ENCODE measurements around the gene OGG1.

Gene OGG1

DNA sequence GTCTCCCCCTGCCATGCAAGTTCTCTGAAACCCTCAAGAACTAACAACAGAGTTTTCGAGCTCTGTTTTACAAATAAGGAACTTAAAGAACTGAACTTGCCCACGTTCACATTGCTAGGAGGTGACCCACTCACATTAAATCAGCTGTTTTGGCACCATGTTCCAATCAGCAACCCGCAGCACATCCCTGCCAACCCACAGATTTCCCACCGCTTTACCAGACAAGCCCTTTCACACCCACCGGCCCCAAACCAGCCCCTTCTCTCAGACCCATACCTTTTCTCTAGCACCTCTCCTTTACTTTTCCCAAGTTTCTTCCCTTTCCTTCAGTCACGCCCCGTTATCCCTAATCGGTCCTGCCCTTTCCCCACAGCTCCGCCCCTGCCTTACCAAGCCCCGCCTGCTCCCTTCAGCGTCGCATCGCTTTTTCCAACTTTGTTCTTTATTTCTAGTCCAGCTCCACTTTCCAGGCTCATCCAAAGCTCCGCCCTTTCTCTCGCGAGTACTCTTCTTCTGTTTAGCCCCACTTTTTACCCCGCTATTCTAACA, 19.0 kb upstream of the OGG1 start:
- no peaks in the 10 kb centered on the region for H3K9me3 ChIP-seq (ENCODE audit: low read length)
- H3K4me1 ChIP-seq (ENCODE audit: insufficient read depth, low read length), result peaks cover 22% of the 10 kb centered on the region
- no peaks in the 10 kb centered on the region for H3K27me3 ChIP-seq (ENCODE audit: control insufficient read depth in 1 of 2, insufficient read depth in 2 of 2, low read length in 2 of 2)
- peaks cover 11% of the 10 kb centered on the region for H3K36me3 ChIP-seq (ENCODE audit: insufficient read depth, low read length)
- peak overlapping the region; percentile 55 for H3K27ac ChIP-seq (ENCODE audit: low read depth, low read length)
- peak overlapping the region; percentile 62 to 68 for H3K4me3 ChIP-seq (ENCODE audit: low read depth in 1 of 2, low read length in 2 of 2)
- peak overlapping the region; percentile 42 for H3K9ac ChIP-seq (ENCODE audit: low read length)

DNA sequence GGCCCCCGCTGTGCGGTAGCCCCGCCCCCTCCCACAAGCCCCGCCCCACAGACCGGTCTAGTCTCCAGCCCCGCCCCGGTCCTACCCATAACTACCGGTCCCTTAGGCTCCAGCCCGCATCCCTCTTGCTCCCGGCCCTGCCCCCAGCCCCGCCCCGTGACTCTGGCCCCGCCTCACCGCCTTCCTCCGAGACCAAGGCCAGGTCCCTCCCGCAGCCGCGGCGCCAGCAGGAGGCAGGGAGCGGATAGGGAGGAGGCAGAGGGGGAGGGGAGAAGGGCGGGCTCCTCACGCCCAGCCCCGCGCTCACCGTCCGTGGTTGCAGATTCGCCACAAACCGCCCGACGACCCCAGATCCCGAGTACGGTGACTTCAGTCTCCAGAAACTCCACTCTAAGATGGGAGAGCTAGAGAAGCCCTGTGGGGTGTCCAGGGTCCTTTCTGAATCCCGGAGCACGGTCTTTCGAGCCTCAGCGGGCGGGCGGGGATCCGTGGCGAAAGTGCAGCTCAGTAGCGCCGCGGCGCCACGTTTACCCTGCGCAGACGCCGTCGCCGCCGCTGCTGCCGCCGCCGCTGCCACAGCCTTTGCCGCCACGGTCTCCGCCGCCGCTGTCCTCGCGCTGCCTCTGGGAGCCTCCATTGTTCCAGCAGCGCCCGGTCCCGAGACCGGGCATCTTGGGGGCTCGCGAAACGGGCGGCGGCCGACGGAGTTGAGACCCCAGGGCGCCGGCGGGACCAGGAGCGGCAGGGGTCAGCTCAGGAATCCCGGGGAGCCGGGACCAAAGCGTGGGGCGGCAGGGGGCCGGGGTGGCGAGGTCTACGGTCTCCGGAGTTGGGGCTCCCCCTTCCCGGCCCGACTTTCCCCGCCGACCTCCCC, 18.3 kb upstream of the OGG1 start, which contains the start of gene BRPF1:
Gene BRPF1, plus strand, starts transcription at position 530 of the 874 bp plus-strand sequence. CDS start 2,406 bp downstream, outside the sequence.
- Histone ChIP-seq H3K4me1 (ENCODE audit: insufficient read depth, low read length) (peaks cover 22% of the 10 kb centered on the region), H3K9me3 (ENCODE audit: low read length) (no peaks in the 10 kb centered on the region), H3K27me3 (ENCODE audit: control insufficient read depth in 1 of 2, insufficient read depth in 2 of 2, low read length in 2 of 2) (no peaks in the 10 kb centered on the region), H3K36me3 (ENCODE audit: insufficient read depth, low read length) (peaks cover 11% of the 10 kb centered on the region), H3K27ac (ENCODE audit: low read depth, low read length) (peak within 1 kb of the TSS; percentile 87), H3K9ac (ENCODE audit: low read length) (peak within 1 kb of the TSS; percentile 50), H3K4me3 (ENCODE audit: low read depth in 1 of 2, low read length in 2 of 2) (peak within 1 kb of the TSS; percentile 62 to 85)

DNA sequence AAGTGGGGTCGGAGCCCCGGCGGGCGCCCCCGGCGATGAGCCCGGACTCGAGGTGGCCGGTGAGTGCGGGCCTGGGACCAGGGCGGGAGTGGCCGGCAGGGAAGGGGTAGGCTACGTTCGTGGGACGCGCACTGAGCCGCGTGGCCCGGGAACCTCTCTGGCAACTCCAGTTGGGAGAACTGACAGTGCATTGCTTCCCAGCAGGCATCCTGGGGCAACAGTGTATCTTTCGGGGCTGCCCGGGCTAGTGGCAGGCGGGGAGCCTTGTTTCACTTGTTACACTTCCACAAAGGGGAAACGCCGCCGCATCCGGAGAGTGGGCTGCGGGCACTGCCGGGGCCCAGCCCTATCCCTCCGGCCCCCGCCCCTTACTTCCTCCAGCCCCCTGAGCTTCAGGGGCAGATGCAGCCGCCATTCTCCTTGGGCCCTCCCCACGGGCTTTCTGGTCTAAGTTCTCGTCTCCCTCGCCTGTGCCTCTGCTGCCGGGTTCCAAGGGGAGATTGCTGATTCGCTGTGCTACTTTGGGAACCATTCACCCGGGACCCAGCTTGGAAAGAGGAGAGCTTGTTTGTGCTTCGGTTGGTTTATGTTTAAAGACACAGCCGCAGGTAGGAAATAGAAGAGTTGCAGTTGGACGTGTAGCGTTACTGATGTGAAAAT, 17.5 kb upstream of the OGG1 start:
- peak overlapping the region; percentile 61 to 85 for H3K4me3 ChIP-seq (ENCODE audit: low read depth in 1 of 2, low read length in 2 of 2)
- no peaks in the 10 kb centered on the region for H3K9me3 ChIP-seq (ENCODE audit: low read length)
- H3K27me3 ChIP-seq (ENCODE audit: control insufficient read depth in 1 of 2, insufficient read depth in 2 of 2, low read length in 2 of 2), result no peaks in the 10 kb centered on the region
- H3K36me3 ChIP-seq (ENCODE audit: insufficient read depth, low read length), result peaks cover 15% of the 10 kb centered on the region
- H3K27ac ChIP-seq (ENCODE audit: low read depth, low read length), result peak overlapping the region; percentile 87
- peaks cover 22% of the 10 kb centered on the region for H3K4me1 ChIP-seq (ENCODE audit: insufficient read depth, low read length)
- H3K9ac ChIP-seq (ENCODE audit: low read length), result peak overlapping the region; percentile 50

DNA sequence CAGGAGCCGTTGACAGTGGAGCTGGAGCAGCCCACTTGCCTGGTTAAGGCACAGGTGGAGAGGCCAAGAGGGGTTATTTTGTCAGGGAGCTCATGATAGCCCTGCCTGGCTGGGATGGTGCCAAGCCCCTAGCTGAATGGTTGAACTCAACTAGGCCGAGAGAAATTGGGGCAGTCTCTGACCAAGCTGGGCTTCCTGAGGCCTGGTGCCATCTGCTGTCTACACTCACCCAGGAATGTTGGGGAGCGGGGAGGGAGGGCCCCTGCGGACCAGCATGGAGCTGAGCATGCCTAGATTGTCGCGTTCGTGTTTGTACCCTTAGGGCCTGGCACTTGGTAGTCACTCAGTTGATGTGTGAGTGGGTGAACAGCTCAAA, 17.0 kb upstream of the OGG1 start:
- Histone ChIP-seq H3K27ac (ENCODE audit: low read depth, low read length) (peak overlapping the region; percentile 87), H3K27me3 (ENCODE audit: control insufficient read depth in 1 of 2, insufficient read depth in 2 of 2, low read length in 2 of 2) (no peaks in the 10 kb centered on the region), H3K36me3 (ENCODE audit: insufficient read depth, low read length) (peaks cover 20% of the 10 kb centered on the region), H3K4me3 (ENCODE audit: low read depth in 1 of 2, low read length in 2 of 2) (peak overlapping the region; percentile 61 to 85), H3K9me3 (ENCODE audit: low read length) (no peaks in the 10 kb centered on the region), H3K9ac (ENCODE audit: low read length) (peak overlapping the region; percentile 50), H3K4me1 (ENCODE audit: insufficient read depth, low read length) (peaks cover 22% of the 10 kb centered on the region)

DNA sequence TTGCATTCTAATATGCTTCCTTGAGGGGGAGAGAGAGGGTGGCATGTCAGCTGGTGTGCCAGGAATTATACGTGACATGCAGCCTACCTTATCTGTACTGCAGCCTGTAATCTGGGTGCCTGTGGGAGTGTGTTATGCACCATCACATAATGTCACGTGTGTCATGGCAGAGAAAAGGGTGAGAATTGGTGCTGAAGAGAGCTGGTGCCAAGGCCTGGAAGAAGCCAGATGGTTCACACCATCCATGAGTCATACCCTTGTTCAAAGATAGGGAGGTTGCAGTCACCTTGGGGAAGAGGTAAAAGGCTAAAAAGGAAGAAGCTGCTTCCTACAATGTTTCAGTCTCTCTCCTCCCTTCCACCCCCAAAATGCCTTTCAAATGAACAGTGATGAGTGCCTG, 12.9 kb upstream of the OGG1 start:
- H3K4me1 ChIP-seq (ENCODE audit: insufficient read depth, low read length), result peaks cover 16% of the 10 kb centered on the region
- no peaks in the 10 kb centered on the region for H3K27me3 ChIP-seq (ENCODE audit: control insufficient read depth in 1 of 2, insufficient read depth in 2 of 2, low read length in 2 of 2)
- H3K4me3 ChIP-seq (ENCODE audit: low read depth in 1 of 2, low read length in 2 of 2), result no peak overlapping the region
- no peaks in the 10 kb centered on the region for H3K9me3 ChIP-seq (ENCODE audit: low read length)
- no peak overlapping the region for H3K9ac ChIP-seq (ENCODE audit: low read length)
- no peak overlapping the region for H3K27ac ChIP-seq (ENCODE audit: low read depth, low read length)
- peaks cover 61% of the 10 kb centered on the region for H3K36me3 ChIP-seq (ENCODE audit: insufficient read depth, low read length)

DNA sequence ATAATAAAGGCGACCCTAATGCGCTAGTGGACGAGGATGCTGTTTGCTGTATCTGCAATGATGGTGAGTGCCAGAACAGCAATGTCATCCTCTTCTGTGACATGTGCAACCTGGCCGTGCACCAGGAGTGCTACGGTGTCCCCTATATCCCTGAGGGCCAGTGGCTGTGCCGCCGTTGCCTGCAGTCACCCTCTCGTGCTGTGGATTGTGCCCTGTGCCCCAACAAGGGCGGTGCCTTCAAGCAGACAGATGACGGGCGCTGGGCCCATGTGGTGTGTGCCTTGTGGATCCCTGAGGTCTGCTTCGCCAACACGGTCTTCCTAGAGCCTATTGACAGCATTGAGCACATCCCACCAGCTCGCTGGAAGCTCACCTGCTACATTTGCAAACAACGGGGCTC, 10.6 kb upstream of the OGG1 start:
- Histone ChIP-seq H3K36me3 (ENCODE audit: insufficient read depth, low read length) (peaks cover 80% of the 10 kb centered on the region), H3K9ac (ENCODE audit: low read length) (no peak overlapping the region), H3K4me3 (ENCODE audit: low read depth in 1 of 2, low read length in 2 of 2) (no peak overlapping the region), H3K4me1 (ENCODE audit: insufficient read depth, low read length) (no peaks in the 10 kb centered on the region), H3K9me3 (ENCODE audit: low read length) (no peaks in the 10 kb centered on the region), H3K27ac (ENCODE audit: low read depth, low read length) (no peak overlapping the region), H3K27me3 (ENCODE audit: control insufficient read depth in 1 of 2, insufficient read depth in 2 of 2, low read length in 2 of 2) (no peaks in the 10 kb centered on the region)

DNA sequence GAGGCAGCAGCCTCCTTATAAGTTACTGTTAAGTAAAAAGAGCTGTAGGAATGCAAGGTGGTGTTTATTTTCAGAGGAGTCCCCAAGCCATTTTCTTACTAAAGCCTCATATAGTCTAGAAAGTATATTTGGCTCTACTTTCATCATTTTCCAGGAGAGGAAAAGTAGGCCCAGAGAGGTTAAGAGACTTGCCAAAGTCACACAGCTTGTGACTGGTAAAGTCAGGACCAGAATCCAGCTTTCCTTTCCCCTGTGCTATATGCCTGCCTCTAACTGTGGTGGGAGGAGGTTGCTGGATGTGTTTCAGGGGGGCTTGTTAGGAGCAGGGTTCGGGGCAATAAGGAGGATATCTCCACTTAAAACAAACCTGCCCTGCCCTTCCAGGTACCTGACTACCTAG, 7.2 kb upstream of the OGG1 start:
- Histone ChIP-seq H3K9me3 (ENCODE audit: low read length) (no peaks in the 10 kb centered on the region), H3K9ac (ENCODE audit: low read length) (no peak overlapping the region), H3K4me3 (ENCODE audit: low read depth in 1 of 2, low read length in 2 of 2) (no peak overlapping the region), H3K27me3 (ENCODE audit: control insufficient read depth in 1 of 2, insufficient read depth in 2 of 2, low read length in 2 of 2) (no peaks in the 10 kb centered on the region), H3K4me1 (ENCODE audit: insufficient read depth, low read length) (no peaks in the 10 kb centered on the region), H3K27ac (ENCODE audit: low read depth, low read length) (no peak overlapping the region), H3K36me3 (ENCODE audit: insufficient read depth, low read length) (peaks cover 100% of the 10 kb centered on the region)

DNA sequence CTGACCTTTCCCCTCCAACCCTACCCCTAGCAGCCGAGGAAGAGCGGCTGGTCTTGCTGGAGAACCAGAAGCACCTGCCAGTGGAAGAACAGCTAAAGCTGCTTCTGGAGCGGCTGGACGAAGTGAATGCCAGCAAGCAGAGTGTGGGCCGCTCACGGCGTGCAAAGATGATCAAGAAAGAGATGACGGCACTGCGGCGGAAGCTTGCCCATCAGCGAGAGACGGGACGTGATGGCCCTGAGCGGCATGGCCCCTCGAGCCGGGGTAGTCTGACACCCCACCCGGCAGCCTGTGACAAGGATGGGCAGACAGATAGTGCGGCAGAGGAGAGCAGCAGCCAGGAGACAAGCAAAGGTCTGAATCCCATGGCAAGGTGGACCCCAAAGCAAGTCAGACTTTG, 6.2 kb upstream of the OGG1 start:
- H3K27me3 ChIP-seq (ENCODE audit: control insufficient read depth in 1 of 2, insufficient read depth in 2 of 2, low read length in 2 of 2), result no peaks in the 10 kb centered on the region
- H3K4me3 ChIP-seq (ENCODE audit: low read depth in 1 of 2, low read length in 2 of 2), result no peak overlapping the region
- peaks cover 2% of the 10 kb centered on the region for H3K4me1 ChIP-seq (ENCODE audit: insufficient read depth, low read length)
- H3K9ac ChIP-seq (ENCODE audit: low read length), result no peak overlapping the region
- no peaks in the 10 kb centered on the region for H3K9me3 ChIP-seq (ENCODE audit: low read length)
- H3K36me3 ChIP-seq (ENCODE audit: insufficient read depth, low read length), result peaks cover 95% of the 10 kb centered on the region
- H3K27ac ChIP-seq (ENCODE audit: low read depth, low read length), result no peak overlapping the region

DNA sequence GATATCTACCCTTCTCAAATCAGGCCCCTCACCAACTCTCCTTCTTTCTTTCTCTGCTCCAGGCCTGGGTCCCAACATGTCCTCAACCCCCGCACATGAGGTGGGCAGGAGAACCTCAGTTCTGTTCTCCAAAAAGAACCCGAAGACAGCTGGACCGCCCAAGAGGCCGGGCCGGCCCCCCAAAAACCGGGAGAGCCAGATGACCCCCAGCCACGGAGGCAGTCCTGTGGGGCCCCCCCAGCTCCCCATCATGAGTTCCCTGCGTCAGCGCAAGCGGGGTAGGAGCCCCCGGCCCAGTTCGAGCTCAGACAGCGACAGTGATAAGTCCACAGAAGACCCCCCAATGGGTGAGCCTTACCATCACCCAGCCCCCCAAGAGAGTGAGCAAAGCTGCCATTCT, 5.6 kb upstream of the OGG1 start:
- Histone ChIP-seq H3K27me3 (ENCODE audit: control insufficient read depth in 1 of 2, insufficient read depth in 2 of 2, low read length in 2 of 2) (no peaks in the 10 kb centered on the region), H3K36me3 (ENCODE audit: insufficient read depth, low read length) (peaks cover 89% of the 10 kb centered on the region)

DNA sequence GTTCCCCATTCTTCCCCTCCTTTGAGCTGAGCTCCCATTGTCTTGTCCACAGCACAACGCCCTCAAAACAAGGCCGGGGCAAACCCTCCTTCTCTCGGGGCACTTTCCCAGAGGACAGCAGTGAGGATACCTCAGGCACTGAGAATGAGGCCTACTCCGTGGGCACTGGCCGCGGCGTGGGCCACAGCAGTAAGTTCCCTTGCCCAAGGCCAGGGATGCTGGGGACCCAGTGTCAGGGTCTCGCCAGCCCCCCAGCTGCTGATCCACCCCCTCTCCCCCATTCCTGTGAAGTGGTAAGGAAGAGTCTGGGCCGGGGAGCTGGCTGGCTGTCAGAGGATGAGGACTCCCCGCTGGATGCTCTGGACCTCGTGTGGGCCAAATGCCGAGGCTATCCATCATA, 4.2 kb upstream of the OGG1 start:
- no peak overlapping the region for H3K4me3 ChIP-seq (ENCODE audit: low read depth in 1 of 2, low read length in 2 of 2)
- peaks cover 14% of the 10 kb centered on the region for H3K4me1 ChIP-seq (ENCODE audit: insufficient read depth, low read length)
- H3K27me3 ChIP-seq (ENCODE audit: control insufficient read depth in 1 of 2, insufficient read depth in 2 of 2, low read length in 2 of 2), result no peaks in the 10 kb centered on the region
- H3K27ac ChIP-seq (ENCODE audit: low read depth, low read length), result no peak overlapping the region
- no peak overlapping the region for H3K9ac ChIP-seq (ENCODE audit: low read length)
- no peaks in the 10 kb centered on the region for H3K9me3 ChIP-seq (ENCODE audit: low read length)
- H3K36me3 ChIP-seq (ENCODE audit: insufficient read depth, low read length), result peaks cover 76% of the 10 kb centered on the region

More for the DNA sequence above, 5.6 kb upstream of the OGG1 start:
- H3K9ac ChIP-seq (ENCODE audit: low read length), result no peak overlapping the region
- H3K9me3 ChIP-seq (ENCODE audit: low read length), result no peaks in the 10 kb centered on the region
- no peak overlapping the region for H3K27ac ChIP-seq (ENCODE audit: low read depth, low read length)
- peaks cover 8% of the 10 kb centered on the region for H3K4me1 ChIP-seq (ENCODE audit: insufficient read depth, low read length)
- H3K4me3 ChIP-seq (ENCODE audit: low read depth in 1 of 2, low read length in 2 of 2), result no peak overlapping the region

DNA sequence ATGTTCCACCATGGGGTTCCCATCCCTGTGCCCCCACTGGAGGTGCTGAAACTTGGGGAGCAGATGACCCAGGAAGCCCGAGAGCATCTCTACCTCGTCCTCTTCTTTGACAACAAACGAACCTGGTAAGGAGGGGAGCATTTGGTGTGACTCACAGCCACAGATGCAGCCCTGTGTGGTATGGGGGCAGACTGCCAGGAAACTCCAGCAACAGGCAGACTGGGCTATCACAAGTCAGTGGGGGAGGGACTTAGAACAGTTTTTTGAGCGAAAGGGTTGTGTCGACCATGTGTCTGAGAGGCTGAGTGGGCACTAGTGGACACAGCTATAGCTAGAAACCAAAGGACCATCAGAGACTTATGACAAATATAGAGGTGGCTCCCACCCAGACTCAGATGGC, 3.4 kb upstream of the OGG1 start:
- Histone ChIP-seq H3K4me3 (ENCODE audit: low read depth in 1 of 2, low read length in 2 of 2) (no peak overlapping the region), H3K4me1 (ENCODE audit: insufficient read depth, low read length) (peaks cover 22% of the 10 kb centered on the region), H3K9ac (ENCODE audit: low read length) (no peak overlapping the region), H3K27me3 (ENCODE audit: control insufficient read depth in 1 of 2, insufficient read depth in 2 of 2, low read length in 2 of 2) (no peaks in the 10 kb centered on the region), H3K27ac (ENCODE audit: low read depth, low read length) (no peak overlapping the region), H3K36me3 (ENCODE audit: insufficient read depth, low read length) (peaks cover 72% of the 10 kb centered on the region), H3K9me3 (ENCODE audit: low read length) (no peaks in the 10 kb centered on the region)
